Globus pallidus (tissue), 1 donor: ENCODE measurements around the gene TBC1D3B.
"Not testable (repeated sequence)": the region's sequence is repeated elsewhere in the genome, so short reads cannot be mapped to it uniquely, and the experiment has no call there.

Experiments used
- DNase-seq: peaks from one replicate; pipeline ENCODE4 v3.0.0-alpha.2; 2015; ENCODE audit warnings: low spot score

The TBC1D3B gene

GRCh38 chr17:36201102-36201501 is 24.7 kb upstream of the TBC1D3B start:
- not testable (repeated sequence) for DNase-seq

- DNase-seq, result peak; percentile 35
Observed at GRCh38 chr17:36198831-36199465, 22.5 kb upstream of the TBC1D3B start.

- DNase-seq, result no peak
Observed at GRCh38 chr17:36197387-36197703, 20.9 kb upstream of the TBC1D3B start.

GRCh38 chr17:36196131-36196486 is 19.7 kb upstream of the TBC1D3B start:
- no peak for DNase-seq

- no peak for DNase-seq
Observed at GRCh38 chr17:36195434-36196130, 19.1 kb upstream of the TBC1D3B start.

- DNase-seq, result not testable (repeated sequence)
Observed at GRCh38 chr17:36194832-36195433, 18.5 kb upstream of the TBC1D3B start.

- not testable (repeated sequence) for DNase-seq
Observed at GRCh38 chr17:36194147-36194831, 17.9 kb upstream of the TBC1D3B start.

GRCh38 chr17:36193216-36193775 is 16.9 kb upstream of the TBC1D3B start:
- no peak for DNase-seq

GRCh38 chr17:36190549-36191330 is 14.3 kb upstream of the TBC1D3B start:
- DNase-seq, result not testable (repeated sequence)

- DNase-seq, result not testable (repeated sequence)
Observed at GRCh38 chr17:36189993-36190392, 13.6 kb upstream of the TBC1D3B start.

GRCh38 chr17:36188891-36189306 is 12.5 kb upstream of the TBC1D3B start:
- peak; percentile 64 for DNase-seq

GRCh38 chr17:36187943-36188665 is 11.7 kb upstream of the TBC1D3B start:
- DNase-seq, result not testable (repeated sequence)

- not testable (repeated sequence) for DNase-seq
Observed at GRCh38 chr17:36186810-36187763, 10.7 kb upstream of the TBC1D3B start.

GRCh38 chr17:36185416-36185815 is 9.0 kb upstream of the TBC1D3B start:
- DNase-seq, result no peak

- DNase-seq, result no peak
Observed at GRCh38 chr17:36184023-36184765, 7.8 kb upstream of the TBC1D3B start.

- no peak for DNase-seq
Observed at GRCh38 chr17:36183001-36183971, 6.8 kb upstream of the TBC1D3B start.

- no peak for DNase-seq
Observed at GRCh38 chr17:36182176-36183000, 6.0 kb upstream of the TBC1D3B start.
